ENCODE measurements around the gene ICAM2.

DNA sequence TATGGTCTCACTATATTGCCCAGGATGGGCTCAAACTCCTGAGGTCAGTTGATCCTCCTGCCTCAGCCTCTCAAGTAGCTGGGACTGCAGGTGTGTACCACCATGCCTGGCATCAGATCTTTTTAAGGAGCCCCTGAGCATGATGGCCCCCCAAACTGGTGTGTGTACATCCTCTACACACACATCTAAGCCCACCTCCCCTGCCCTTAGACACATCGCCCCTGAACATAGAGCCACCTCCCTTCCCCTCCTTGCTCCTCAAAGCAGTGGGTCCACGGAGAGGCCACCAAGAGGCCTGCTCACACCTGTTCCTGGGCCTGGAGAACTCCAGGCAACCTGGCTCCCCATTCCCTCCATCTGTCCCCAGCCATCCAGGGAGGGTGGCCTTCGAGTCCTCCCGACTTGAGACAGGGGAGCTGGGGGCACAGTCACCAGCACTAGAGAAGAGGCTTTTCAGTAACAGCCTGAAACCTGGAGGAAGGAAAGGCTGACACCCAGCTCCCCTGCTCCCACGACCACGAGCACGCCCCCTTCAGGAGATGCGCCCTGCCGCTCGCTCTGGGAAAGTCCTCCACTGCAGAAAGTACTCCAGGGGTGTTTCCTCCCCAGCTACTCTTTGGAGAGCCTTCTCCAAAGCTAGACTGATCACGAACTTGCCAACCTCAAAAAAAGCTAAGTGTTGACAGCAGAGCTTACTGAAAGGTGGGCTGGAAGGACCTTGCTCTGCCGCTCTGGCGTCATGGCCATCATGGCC lies 34.9 kb downstream of the ICAM2 start:
- no peak for TF ChIP-seq ELF4 (IDR thresholded peaks at IDR 0.05)
- no peak for TF ChIP-seq ARNT (IDR thresholded peaks at IDR 0.05)
- TF ChIP-seq FOXK2 (IDR thresholded peaks at IDR 0.05): no peak

All from HEK293T (cell line).